Stimulated activated CD4-positive, alpha-beta T cell treated with anti-CD3 and anti-CD28 coated beads, Interleukin-2, amount 100 ng/mL, for 4 hours (primary cell): Measurements from ENCODE around the gene PGAM4.
"Not testable (repeated sequence)": the region's sequence is repeated elsewhere in the genome, so short reads cannot be mapped to it uniquely, and the experiment has no call there.

Experiments
- DNase-seq: peaks from one replicate; pipeline ENCODE4 v3.0.0-alpha.2; 2020; ENCODE audit warnings: low read depth

Gene PGAM4

GRCh38 chrX:77924320-77924859 lies 45.0 kb downstream of the PGAM4 start:
- no peak for DNase-seq

GRCh38 chrX:77922787-77923186 lies 46.7 kb downstream of the PGAM4 start:
- no peak for DNase-seq

GRCh38 chrX:77919370-77919769 lies 50.1 kb downstream of the PGAM4 start:
- DNase-seq, result not testable (repeated sequence)

- DNase-seq, result no peak
Measured at GRCh38 chrX:77918568-77918967, 50.9 kb downstream of the PGAM4 start.
